ENCODE data around the gene MEF2D.

Gene MEF2D

GRCh38 chr1:156499842-156500542, 583 bp downstream of the MEF2D start:
- no peak for DNase-seq

GRCh38 chr1:156499194-156499841, 1.3 kb downstream of the MEF2D start:
- DNase-seq = no peak

- DNase-seq = no peak
These were observed 2.0 kb downstream of the MEF2D start for GRCh38 chr1:156498432-156499193.

GRCh38 chr1:156497743-156498431, 2.7 kb downstream of the MEF2D start:
- no peak for DNase-seq

GRCh38 chr1:156497078-156497742, 3.4 kb downstream of the MEF2D start:
- DNase-seq = no peak

- no peak for DNase-seq
These were observed 4.3 kb downstream of the MEF2D start for GRCh38 chr1:156496211-156496761.

- DNase-seq = no peak
These were observed 5.0 kb downstream of the MEF2D start for GRCh38 chr1:156495401-156496140.

GRCh38 chr1:156494309-156494895, 6.2 kb downstream of the MEF2D start:
- no peak for DNase-seq

GRCh38 chr1:156493742-156494141, 6.8 kb downstream of the MEF2D start:
- no peak for DNase-seq

- no peak for DNase-seq
These were observed 7.4 kb downstream of the MEF2D start for GRCh38 chr1:156493154-156493631.

- no peak for DNase-seq
These were observed 7.9 kb downstream of the MEF2D start for GRCh38 chr1:156492591-156493080.

GRCh38 chr1:156492013-156492590, 8.5 kb downstream of the MEF2D start:
- DNase-seq = no peak

- no peak for DNase-seq
These were observed 9.2 kb downstream of the MEF2D start for GRCh38 chr1:156491151-156491949.

- DNase-seq = no peak
These were observed 10.1 kb downstream of the MEF2D start for GRCh38 chr1:156490401-156491032.

- DNase-seq = no peak
These were observed 10.7 kb downstream of the MEF2D start for GRCh38 chr1:156489935-156490293.

- no peak for DNase-seq
These were observed 11.2 kb downstream of the MEF2D start for GRCh38 chr1:156489166-156489934.

- DNase-seq = no peak
These were observed 11.9 kb downstream of the MEF2D start for GRCh38 chr1:156488566-156489165.

GRCh38 chr1:156487862-156488261, 12.7 kb downstream of the MEF2D start:
- no peak for DNase-seq

All from fibroblast of upper back skin (primary cell).